Lung (tissue), 12 donors: Measurements from ENCODE around the gene HSD11B1. TPM values are rescaled to one million over a fixed set of nuclear protein-coding genes. Genes with fewer than 3 reads are reported as not detected.

Experiments used
- ATAC-seq: fragments of 200-7000 bp; cut with Tn5 transposase; one replicate; pipeline ENCODE4 v1.9.1; 2020; ENCODE audit warnings: moderate number of reproducible peaks; ENCODE audit not compliant: insufficient read depth, low FRiP score
- DNase-seq, 3 donors: peaks; one replicate each; pipeline ENCODE4 v3.0.0-alpha.2; 2013 to 2017
- H3K27ac ChIP-seq, 2 donors: one replicate each; pipeline ENCODE4 v1.5.1; 2013; ENCODE audit warnings: mild to moderate bottlenecking in 2 of 2, moderate library complexity in 2 of 2, control low read depth in 1 of 2, inconsistent platforms in 1 of 2, low read depth in 1 of 2, low read length in 1 of 2
- H3K27me3 ChIP-seq, 3 donors: one replicate each; pipeline ENCODE4 v1.5.1; 2013; ENCODE audit warnings: low read length in 2 of 3; ENCODE audit not compliant: control insufficient read depth in 3 of 3, insufficient read depth in 3 of 3
- H3K36me3 ChIP-seq, 4 donors: one replicate each; pipeline ENCODE4 v1.5.1; 2013; ENCODE audit warnings: low read length in 4 of 4, mild to moderate bottlenecking in 1 of 4, moderate library complexity in 1 of 4; ENCODE audit not compliant: control insufficient read depth in 4 of 4, insufficient read depth in 4 of 4
- H3K4me1 ChIP-seq, 5 donors: one replicate each; pipeline ENCODE4 v1.5.1; 2013; ENCODE audit warnings: low read length in 5 of 5, mild to moderate bottlenecking in 2 of 5, moderate library complexity in 1 of 5; ENCODE audit not compliant: control insufficient read depth in 5 of 5, insufficient read depth in 5 of 5
- H3K4me3 ChIP-seq: one replicate; pipeline ENCODE4 v1.5.1; 2013; ENCODE audit warnings: mild to moderate bottlenecking, control low read depth, moderate library complexity
- H3K9ac ChIP-seq, 2 donors: one replicate each; pipeline ENCODE4 v1.5.1; 2013; ENCODE audit warnings: low read length in 2 of 2, control low read depth in 1 of 2; ENCODE audit not compliant: insufficient read depth in 1 of 2
- H3K9me3 ChIP-seq, 4 donors: one replicate each; pipeline ENCODE4 v1.5.1; 2013; ENCODE audit warnings: low read length in 3 of 4, mild to moderate bottlenecking in 1 of 4, moderate library complexity in 1 of 4; ENCODE audit not compliant: control insufficient read depth in 4 of 4, insufficient read depth in 3 of 4
- WGBS, 2 donors: extraction: QIAGEN DNeasy Blood & Tissue Kit; methylation state at CpG; one replicate each; pipeline ENCODE4 v1.1.7; 2013; 5-methylcytosine and 5-hydroxymethylcytosine counted together
- polyA plus RNA-seq, 2 donors: library from polyadenylated mRNA; stranded (reverse); fragments of 200-250 nt; gene quantifications; one replicate each; pipeline ENCODE4 v1.2.1, GENCODE V29; 2013
- total RNA-seq, 2 donors: library from RNA; depleted of rRNA in 1 of 2; stranded (reverse); fragments of >200 nt in 1 of 2; gene quantifications; one replicate each; pipeline ENCODE4 v1.2.1, GENCODE V29; 2014 to 2021
- TF ChIP-seq, protein P1 (sequence below): IDR thresholded peaks from 2 replicates; pipeline ENCODE4 v1.5.1; 2012; ENCODE audit warnings: mild to moderate bottlenecking; ENCODE audit errors: control extremely low read depth, extremely low read depth
- donor health status: control.
- donor health status: control.
- donor health status: Bipolar disorder and iron deficiency.
- donor health status: healthy.
- donor health status: DM: yes; HTN: yes; CAD: no.

The HSD11B1 gene
- total and polyA plus RNA-seq, 4 donors = 6.5 to 74.6 (median 25.4) TPM

GRCh38 chr1:209667103-209667502 is 37.5 kb upstream of the HSD11B1 start:
- H3K4me3 ChIP-seq = no peak overlapping the region
- H3K9me3 ChIP-seq = peaks cover 0 to 3% (median 0%) of the 10 kb centered on the region in 4 donors
- H3K4me1 ChIP-seq = peaks cover 0 to 6% (median 0%) of the 10 kb centered on the region in 5 donors
- ATAC-seq (no peak), DNase-seq (no peak)
- H3K27me3 ChIP-seq = no peaks in the 10 kb centered on the region
- 79 to 88% methylated on average over 1 of the region's 1 CpG for WGBS, 2 donors
- no peak overlapping the region for H3K9ac ChIP-seq
- no peaks in the 10 kb centered on the region for H3K36me3 ChIP-seq
- no peak overlapping the region for H3K27ac ChIP-seq
- TF ChIP-seq, protein P1, sequence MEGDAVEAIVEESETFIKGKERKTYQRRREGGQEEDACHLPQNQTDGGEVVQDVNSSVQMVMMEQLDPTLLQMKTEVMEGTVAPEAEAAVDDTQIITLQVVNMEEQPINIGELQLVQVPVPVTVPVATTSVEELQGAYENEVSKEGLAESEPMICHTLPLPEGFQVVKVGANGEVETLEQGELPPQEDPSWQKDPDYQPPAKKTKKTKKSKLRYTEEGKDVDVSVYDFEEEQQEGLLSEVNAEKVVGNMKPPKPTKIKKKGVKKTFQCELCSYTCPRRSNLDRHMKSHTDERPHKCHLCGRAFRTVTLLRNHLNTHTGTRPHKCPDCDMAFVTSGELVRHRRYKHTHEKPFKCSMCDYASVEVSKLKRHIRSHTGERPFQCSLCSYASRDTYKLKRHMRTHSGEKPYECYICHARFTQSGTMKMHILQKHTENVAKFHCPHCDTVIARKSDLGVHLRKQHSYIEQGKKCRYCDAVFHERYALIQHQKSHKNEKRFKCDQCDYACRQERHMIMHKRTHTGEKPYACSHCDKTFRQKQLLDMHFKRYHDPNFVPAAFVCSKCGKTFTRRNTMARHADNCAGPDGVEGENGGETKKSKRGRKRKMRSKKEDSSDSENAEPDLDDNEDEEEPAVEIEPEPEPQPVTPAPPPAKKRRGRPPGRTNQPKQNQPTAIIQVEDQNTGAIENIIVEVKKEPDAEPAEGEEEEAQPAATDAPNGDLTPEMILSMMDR = no peak

DNA sequence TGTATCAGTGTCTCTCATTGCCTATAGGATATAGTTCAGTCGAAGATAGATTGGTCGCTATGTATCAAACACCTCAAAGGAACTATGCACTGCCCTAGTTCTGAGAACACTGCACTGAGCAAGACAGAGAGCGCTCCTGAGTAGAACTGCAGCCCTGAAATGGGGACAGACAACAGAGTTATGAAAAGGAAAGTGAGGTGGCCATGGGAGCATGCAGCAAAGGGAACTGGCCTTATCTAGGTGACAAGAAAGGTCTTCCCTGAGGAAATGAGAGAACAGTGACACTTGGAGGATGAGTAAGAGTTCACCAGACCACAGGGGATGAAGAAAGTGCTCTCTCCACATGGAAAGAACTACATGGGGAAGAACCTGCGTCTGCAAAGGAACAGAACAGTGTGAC is 36.9 kb upstream of the HSD11B1 start:
- Histone ChIP-seq H3K9ac (no peak overlapping the region), H3K27me3 (no peaks in the 10 kb centered on the region), H3K4me1 (peaks cover 0 to 6% (median 0%) of the 10 kb centered on the region in 5 donors), H3K4me3 (no peak overlapping the region), H3K27ac (no peak overlapping the region), H3K9me3 (peaks cover 0 to 3% (median 0%) of the 10 kb centered on the region in 4 donors), H3K36me3 (no peaks in the 10 kb centered on the region)
- 85 to 88% methylated on average over 4 of the region's 4 CpGs for WGBS, 2 donors
- TF ChIP-seq, protein P1 = no peak
- ATAC-seq (no peak), DNase-seq (no peak)

DNA sequence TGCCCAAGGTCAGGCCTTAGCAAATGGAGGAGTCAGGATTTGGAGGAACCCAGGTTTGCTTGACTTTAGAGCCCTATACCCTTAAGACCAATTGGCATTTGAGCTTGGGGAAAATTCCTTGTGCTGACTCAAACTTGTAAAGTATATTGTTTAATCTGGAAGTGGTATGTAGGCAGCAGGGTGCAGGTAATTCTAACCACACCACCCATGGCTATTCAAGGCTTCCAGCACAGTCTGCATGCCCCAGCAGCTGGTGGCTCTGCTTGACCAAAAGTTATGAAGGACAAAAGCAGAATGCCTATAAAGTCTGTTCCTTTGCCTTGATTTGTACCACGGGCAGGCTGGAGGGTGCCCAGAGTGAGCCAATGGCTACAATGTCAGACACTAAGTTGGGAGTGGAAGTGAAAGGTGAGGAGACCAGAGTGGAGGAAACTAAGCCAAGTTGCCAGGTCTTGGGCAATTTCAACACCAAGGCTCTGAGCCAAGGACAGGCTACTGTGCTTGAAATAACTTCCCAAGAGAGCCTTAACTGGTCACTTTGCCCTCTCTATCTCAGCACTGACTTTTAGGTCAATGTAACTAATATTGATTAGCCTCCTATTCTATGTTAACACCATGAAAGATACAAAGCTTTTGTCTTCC is 34.1 kb upstream of the HSD11B1 start:
- H3K9ac ChIP-seq = no peak overlapping the region
- H3K27ac ChIP-seq = no peak overlapping the region
- DNase-seq (no peak), ATAC-seq (no peak)
- TF ChIP-seq, protein P1 = no peak
- H3K36me3 ChIP-seq = no peaks in the 10 kb centered on the region
- peaks cover 6 to 18% (median 7%) of the 10 kb centered on the region in 5 donors for H3K4me1 ChIP-seq
- peaks cover 0 to 3% (median 0%) of the 10 kb centered on the region in 4 donors for H3K9me3 ChIP-seq
- 77 to 100% methylated on average over 1 of the region's 1 CpG for WGBS, 2 donors
- H3K4me3 ChIP-seq = no peak overlapping the region
- no peaks in the 10 kb centered on the region for H3K27me3 ChIP-seq
